HTERT RPE-1 (cell line): Measurements from ENCODE around the gene CACNA2D1.
"Not testable (repeated sequence)": the region's sequence is repeated elsewhere in the genome, so short reads cannot be mapped to it uniquely, and the experiment has no call there.

Experiments used
- in situ Hi-C: fragments of 300-500 bp; cut with MboI; formaldehyde crosslinking; loops from 4 replicates; pipeline ENCODE4 v1.14.3; 2020; ENCODE audit warnings: low sequenced_read_pairs

CACNA2D1 gene

DNA sequence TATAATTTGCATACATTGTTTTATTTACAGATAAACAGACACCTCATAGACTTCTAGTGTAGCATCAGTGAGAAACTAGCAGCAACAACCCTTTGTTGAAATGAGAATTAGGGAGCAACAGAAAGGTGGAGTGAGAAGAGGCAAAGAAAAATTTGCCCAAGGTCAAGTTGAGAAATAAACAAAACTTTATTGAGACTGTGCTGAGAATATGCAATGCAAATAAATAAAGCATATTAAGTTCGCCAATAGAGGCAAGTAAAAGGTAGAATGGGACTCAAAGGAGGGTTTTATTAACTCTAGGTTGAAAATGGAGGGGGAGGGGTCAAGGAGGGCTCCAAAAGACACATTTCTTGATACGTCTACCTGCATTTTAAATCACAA, 49.7 kb downstream of the CACNA2D1 start:
- in situ Hi-C loops: no loop called here

- in situ Hi-C loops: no loop called here
These were observed 50.3 kb downstream of the CACNA2D1 start for GRCh38 chr7:82393076-82393839.

DNA sequence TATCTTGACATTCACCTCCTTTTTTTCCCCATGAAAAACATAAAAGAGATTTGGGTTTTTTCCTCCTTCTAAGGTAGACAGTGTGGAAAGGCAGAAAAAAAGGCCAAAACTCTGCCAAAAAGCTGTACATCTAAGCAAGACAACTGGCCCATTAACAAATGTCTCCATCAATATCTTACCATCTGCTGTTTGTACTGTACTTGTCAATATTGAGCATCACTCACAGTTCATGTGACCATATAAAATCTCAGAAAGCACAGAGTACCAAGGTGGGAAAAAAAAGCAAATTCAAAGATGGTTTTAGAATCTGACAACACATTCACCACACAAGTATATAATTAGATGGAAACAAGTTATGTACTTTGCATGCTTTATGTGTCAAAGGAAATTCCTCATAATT, 52.6 kb downstream of the CACNA2D1 start:
- in situ Hi-C loops: no loop called here

GRCh38 chr7:82389876-82390275, 53.7 kb downstream of the CACNA2D1 start:
- in situ Hi-C loops: no loop called here

GRCh38 chr7:82388138-82388537, 55.4 kb downstream of the CACNA2D1 start:
- in situ Hi-C loops: no loop called here

- in situ Hi-C loops: not testable (repeated sequence)
These were observed 57.0 kb downstream of the CACNA2D1 start for GRCh38 chr7:82386571-82386970.

DNA sequence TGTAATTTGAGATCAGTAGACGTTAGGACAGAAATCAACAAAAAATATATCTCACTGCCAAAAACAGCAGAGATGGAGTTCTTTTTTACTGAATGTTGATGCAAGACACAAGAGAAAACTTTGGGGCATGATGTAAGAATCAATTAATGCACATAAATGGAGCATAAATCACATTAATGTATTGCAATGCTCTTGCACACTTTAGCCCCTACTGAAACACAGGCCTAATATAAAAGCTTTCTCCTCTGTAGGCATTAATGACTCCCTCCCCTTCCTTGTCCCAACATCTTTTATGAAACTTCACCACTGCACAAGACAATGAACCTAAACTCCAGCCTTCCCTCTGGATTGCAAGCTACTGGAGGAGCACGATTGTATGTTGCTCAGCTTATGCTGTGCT, 58.8 kb downstream of the CACNA2D1 start:
- in situ Hi-C loops: no loop called here

- in situ Hi-C loops: no loop called here
These were observed 59.5 kb downstream of the CACNA2D1 start for GRCh38 chr7:82384051-82384464.

- in situ Hi-C loops: no loop called here
These were observed 61.3 kb downstream of the CACNA2D1 start for GRCh38 chr7:82382276-82382675.

DNA sequence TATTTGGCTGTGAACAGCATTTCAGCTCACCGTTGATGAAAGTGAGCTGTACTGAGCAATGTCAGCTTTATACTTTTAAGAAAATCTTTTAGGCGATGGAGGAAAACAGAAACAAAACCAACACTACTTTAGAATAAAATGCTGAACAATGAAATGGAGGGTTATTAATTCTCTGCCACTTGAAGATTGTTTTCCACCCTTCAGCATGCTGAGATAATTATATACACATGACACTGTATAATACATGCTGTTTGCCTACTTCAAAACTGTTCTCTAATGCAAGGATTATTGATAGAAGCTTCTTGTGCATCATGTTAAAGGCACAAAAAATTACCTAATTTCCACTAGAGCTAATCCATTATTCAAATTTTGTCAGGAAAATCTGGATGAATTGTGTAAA, 66.8 kb downstream of the CACNA2D1 start:
- in situ Hi-C loops: no loop called here

DNA sequence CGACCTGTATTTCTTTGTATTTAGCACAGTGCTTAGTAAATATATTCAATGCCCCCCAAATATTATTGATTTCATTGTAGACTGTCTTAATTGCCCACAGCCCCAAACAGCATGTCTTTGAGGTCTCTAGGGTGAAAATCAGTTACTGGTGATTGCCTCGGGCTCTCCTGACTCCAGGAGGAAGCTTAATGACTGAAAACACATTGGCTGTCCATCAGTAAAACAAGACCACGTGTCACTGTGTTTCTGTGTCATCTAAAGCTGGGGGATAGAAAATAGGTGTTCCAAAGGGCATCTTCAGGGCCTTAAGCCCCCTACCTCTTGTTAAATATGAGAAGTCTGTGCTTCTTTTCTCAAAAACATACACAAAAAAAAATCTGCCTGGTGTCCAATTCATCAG, 67.9 kb downstream of the CACNA2D1 start:
- in situ Hi-C loops: no loop called here

DNA sequence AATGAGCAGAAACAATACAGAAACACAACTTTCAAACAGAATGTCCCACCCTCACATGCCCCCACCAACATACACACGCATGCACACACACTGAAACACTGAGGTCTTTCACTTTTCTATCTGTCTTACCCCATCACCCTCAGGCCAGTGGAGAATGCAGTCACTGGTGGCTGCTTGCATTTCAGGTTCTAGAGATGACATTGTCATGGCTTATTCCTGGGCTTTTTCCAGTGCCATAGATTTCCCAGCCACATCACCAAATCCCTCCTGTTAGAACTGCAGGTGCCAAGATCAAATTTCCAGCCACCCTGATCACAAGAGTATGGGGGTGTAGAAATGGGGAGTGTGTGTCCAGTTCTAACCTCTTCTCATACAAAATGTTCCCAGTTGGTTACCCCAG, 68.4 kb downstream of the CACNA2D1 start:
- in situ Hi-C loops: no loop called here

- in situ Hi-C loops: no loop called here
These were observed 69.5 kb downstream of the CACNA2D1 start for GRCh38 chr7:82373926-82374635.

- in situ Hi-C loops: no loop called here
These were observed 78.9 kb downstream of the CACNA2D1 start for GRCh38 chr7:82364671-82365070.

DNA sequence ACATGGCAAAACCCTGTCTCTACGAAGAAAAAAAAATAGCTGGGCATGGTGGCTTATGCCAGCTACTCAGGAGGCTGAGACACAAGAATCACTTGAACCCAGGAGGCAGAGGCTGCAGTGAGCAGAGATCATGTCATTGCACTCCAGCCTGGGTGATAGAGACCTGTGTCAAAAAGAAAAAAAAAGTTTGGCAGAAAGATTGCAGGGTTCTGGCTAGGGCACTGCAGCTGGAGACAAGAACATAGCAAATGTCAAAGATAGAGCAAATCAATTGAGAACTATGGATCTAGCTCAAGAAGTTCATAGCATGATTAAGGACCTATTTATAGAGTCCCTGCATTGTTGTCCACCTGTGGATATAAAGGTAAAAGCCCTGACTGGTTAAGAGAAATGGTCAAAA, 79.5 kb downstream of the CACNA2D1 start:
- in situ Hi-C loops: no loop called here

- in situ Hi-C loops: no loop called here
These were observed 81.4 kb downstream of the CACNA2D1 start for GRCh38 chr7:82362129-82362706.

GRCh38 chr7:82360591-82361368, 82.8 kb downstream of the CACNA2D1 start:
- in situ Hi-C loops: no loop called here

DNA sequence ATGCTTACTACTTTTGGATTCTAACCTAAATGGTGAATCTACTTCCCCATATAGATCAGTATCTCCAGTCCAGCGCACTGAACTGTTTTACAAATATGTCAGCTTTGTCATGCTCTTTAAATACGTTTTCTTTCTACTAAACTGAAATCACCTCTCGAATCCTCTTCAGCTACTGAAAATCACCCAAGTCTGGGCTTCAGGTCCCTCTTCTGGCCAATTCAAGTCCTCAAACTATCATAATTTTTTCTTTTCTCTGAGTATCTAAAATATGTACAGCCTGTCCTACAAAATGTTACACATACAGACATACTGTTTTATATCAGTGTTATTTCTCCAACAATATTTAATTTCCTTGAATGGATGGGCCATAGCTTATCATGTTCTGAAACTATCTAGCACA, 84.2 kb downstream of the CACNA2D1 start:
- in situ Hi-C loops: no loop called here

DNA sequence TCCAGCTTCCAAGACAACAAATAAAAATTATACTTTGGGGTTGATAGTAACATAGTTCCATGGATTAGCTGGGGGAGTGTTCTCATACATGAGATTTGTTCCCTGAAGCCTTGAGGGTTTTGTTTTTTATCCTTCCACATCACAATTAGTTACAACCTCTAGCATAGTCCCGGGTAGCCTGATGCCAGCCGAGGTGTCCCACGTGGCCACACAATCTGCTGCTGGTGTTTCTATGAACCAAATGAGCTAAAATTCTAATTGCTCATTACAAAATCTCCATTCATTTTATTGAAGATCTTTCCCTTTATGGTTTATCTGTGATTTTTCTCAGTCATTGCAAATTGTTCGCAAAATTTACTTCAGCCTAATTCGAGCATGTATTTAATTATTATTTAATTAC, 84.7 kb downstream of the CACNA2D1 start:
- in situ Hi-C loops: no loop called here

DNA sequence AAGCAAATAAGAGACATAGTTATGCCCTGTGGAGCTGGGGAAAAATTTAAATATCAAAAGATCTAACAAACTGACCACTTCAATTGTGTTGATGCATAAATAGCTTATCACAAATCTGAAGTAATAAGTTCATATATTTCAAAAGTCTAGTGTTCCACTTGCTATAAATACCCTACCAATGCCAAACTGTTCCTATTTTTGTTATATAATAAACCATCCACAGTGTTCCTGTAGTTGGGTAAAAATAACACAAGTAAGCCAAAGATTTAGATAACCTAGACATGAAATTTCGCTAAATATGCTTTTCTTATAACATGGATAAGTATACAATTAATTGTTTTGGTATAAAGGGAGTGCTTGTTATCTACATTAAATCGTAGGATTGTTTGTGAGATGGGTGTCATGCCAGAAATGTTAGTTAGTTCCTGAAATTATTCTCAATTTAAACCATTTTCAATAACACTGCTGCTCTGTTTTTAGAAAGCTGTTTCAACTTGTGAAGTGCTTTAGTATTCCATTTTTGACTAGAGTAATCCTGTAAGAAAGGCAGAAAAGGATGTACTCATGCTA, 85.5 kb downstream of the CACNA2D1 start:
- in situ Hi-C loops: no loop called here

DNA sequence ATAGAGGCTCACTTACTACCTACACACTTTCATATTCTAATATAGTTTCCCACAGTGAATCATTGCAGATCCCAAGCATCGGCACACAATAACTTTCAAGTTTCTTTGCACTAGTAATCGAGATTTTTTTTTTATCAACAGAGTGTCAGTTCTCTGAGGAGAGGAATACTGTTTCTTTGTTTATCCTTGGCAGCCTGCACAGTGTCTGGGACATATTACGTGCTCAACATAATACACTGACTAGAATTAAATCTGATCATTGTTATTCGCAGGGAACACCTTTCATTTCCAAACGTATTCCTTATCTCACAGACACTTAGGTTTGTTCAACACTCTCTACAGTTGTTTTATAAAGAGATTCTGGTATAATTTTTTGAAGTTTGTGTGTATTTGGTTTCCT, 95.3 kb downstream of the CACNA2D1 start:
- in situ Hi-C loops: no loop called here
